GM12873 (cell line): ENCODE results near the gene RNF39.

Experiments
- TF ChIP-seq, protein P1 (sequence below): IDR thresholded peaks from 2 replicates; pipeline ENCODE4 v1.5.1; 2012; ENCODE audit warnings: low read depth, mild to moderate bottlenecking, moderate library complexity, low read length, control low read depth; ENCODE audit not compliant: insufficient read depth; ENCODE audit errors: missing control alignments

RNF39 gene

DNA sequence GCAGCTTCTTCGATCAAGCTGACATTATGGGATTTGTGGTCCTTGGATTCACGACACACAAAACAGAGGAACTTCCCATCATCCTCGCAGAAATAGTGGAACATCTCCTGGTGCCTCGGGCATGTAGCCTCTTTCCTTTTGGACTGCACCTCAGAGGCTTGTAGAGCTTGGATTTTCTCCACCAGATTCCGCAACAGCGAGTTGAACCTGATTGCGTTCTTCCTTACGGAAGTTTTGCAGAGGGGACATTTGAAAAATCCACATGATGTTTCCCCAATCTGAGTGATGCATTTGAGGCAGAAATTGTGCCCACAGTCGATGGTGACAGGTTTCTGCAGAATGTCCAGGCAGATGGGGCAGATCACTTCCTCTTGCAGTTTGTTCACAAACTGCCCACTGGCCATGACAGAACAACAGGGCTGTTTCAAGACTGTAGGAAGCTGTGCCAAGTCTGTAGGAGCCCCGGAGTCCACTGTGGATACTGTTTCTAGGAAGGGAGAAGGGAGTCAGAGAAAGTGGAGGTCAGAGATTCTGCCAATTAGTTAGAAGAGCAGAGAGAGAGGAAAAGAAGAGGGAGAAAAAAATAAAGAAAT lies 36.9 kb upstream of the RNF39 start:
- TF ChIP-seq, protein P1, sequence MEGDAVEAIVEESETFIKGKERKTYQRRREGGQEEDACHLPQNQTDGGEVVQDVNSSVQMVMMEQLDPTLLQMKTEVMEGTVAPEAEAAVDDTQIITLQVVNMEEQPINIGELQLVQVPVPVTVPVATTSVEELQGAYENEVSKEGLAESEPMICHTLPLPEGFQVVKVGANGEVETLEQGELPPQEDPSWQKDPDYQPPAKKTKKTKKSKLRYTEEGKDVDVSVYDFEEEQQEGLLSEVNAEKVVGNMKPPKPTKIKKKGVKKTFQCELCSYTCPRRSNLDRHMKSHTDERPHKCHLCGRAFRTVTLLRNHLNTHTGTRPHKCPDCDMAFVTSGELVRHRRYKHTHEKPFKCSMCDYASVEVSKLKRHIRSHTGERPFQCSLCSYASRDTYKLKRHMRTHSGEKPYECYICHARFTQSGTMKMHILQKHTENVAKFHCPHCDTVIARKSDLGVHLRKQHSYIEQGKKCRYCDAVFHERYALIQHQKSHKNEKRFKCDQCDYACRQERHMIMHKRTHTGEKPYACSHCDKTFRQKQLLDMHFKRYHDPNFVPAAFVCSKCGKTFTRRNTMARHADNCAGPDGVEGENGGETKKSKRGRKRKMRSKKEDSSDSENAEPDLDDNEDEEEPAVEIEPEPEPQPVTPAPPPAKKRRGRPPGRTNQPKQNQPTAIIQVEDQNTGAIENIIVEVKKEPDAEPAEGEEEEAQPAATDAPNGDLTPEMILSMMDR, result no peak

- TF ChIP-seq, protein P1, result no peak
Observed at GRCh38 chr6:30111266-30111856, 35.8 kb upstream of the RNF39 start.

GRCh38 chr6:30104661-30105060 lies 29.1 kb upstream of the RNF39 start:
- TF ChIP-seq, protein P1, result peak; percentile 16

DNA sequence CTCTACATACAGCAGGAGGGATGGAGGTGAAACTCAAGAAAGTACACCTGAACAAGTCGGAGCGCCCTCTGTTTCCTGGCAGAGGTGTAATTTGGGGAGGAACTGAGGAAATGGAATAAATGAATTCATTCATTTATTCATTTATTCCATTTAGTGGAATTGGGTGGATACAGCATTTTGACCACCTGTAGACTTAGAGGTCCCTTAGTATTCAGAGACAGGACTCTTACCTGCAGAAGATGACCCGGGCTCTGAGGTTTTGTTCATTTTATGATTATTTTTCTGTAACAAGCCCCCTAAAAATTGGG lies 28.3 kb upstream of the RNF39 start:
- TF ChIP-seq, protein P1, result no peak

GRCh38 chr6:30102970-30103871 lies 27.7 kb upstream of the RNF39 start:
- TF ChIP-seq, protein P1, result peak; percentile 97

DNA sequence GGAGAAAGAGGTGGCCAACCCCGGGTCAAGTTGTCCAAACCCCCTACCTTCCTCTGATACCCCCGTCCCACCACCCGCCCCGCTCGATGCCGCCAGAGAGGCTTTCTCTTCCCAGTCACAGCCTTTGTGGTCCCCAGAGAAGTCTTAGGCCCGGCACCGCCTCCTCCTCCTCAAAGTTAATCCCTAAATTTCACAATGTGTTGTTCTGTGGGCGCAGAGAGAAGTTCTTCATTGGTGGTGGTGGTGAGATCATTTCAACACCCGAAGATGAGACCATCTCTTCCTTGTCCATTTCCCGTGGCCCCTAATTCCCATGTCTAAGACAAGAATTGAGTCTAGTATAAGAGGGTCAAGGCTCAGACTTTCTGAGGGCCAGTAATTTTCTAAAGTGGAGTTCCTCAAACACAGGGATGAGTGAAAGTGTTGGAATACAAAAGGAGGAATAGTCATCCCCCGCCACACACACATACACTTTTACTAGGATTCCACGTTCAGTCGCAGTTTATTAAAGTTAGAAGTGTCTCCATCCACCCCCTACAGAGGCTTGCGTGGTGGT lies 26.9 kb upstream of the RNF39 start:
- TF ChIP-seq, protein P1, result no peak
